ENCODE data around the gene GATB. TPM values are rescaled to one million over a fixed set of nuclear protein-coding genes. Genes with fewer than 3 reads are reported as not detected.

GATB gene
- total RNA-seq, 1 donor from 2014 or later = 11.1 TPM

- no peak for TF ChIP-seq CTCF (IDR thresholded peaks at IDR 0.05; ENCODE audit: insufficient read depth, low read length, severe bottlenecking)
- no peak for FAIRE-seq
These were observed 79.7 kb downstream of the GATB start for GRCh38 chr4:151681085-151681484.

GRCh38 chr4:151679231-151679630, 81.6 kb downstream of the GATB start:
- Histone ChIP-seq H3K27me3 (ENCODE audit: control insufficient read depth, insufficient read depth, low read length) (no peaks in the 10 kb centered on the region), H3K4me3 (ENCODE audit: low read depth, low read length) (no peak overlapping the region), H3K36me3 (ENCODE audit: control insufficient read depth, insufficient read depth, low read length) (peaks cover 5% of the 10 kb centered on the region)
- no peak for TF ChIP-seq CTCF (IDR thresholded peaks at IDR 0.05; ENCODE audit: insufficient read depth, low read length, severe bottlenecking)
- FAIRE-seq = no peak
- no peak for DNase-seq (ENCODE audit: low read depth)

More at GRCh38 chr4:151681085-151681484, 79.7 kb downstream of the GATB start:
- Histone ChIP-seq H3K27me3 (ENCODE audit: control insufficient read depth, insufficient read depth, low read length) (no peaks in the 10 kb centered on the region), H3K4me3 (ENCODE audit: low read depth, low read length) (no peak overlapping the region), H3K36me3 (ENCODE audit: control insufficient read depth, insufficient read depth, low read length) (peaks cover 5% of the 10 kb centered on the region)
- no peak for DNase-seq (ENCODE audit: low read depth)

GRCh38 chr4:151678048-151678872, 82.5 kb downstream of the GATB start:
- TF ChIP-seq CTCF (IDR thresholded peaks at IDR 0.05; ENCODE audit: insufficient read depth, low read length, severe bottlenecking) = no peak
- Histone ChIP-seq H3K27me3 (ENCODE audit: control insufficient read depth, insufficient read depth, low read length) (no peaks in the 10 kb centered on the region), H3K4me3 (ENCODE audit: low read depth, low read length) (no peak overlapping the region), H3K36me3 (ENCODE audit: control insufficient read depth, insufficient read depth, low read length) (peaks cover 5% of the 10 kb centered on the region)
- no peak for DNase-seq (ENCODE audit: low read depth)
- FAIRE-seq = no peak

- H3K36me3 ChIP-seq (ENCODE audit: control insufficient read depth, insufficient read depth, low read length) = peaks cover 1% of the 10 kb centered on the region
- no peak for FAIRE-seq
- no peak for DNase-seq (ENCODE audit: low read depth)
- TF ChIP-seq CTCF (IDR thresholded peaks at IDR 0.05; ENCODE audit: insufficient read depth, low read length, severe bottlenecking) = no peak
- H3K4me3 ChIP-seq (ENCODE audit: low read depth, low read length) = no peak overlapping the region
- H3K27me3 ChIP-seq (ENCODE audit: control insufficient read depth, insufficient read depth, low read length) = no peaks in the 10 kb centered on the region
These were observed 83.6 kb downstream of the GATB start for GRCh38 chr4:151677193-151677592.

GRCh38 chr4:151676301-151676700, 84.5 kb downstream of the GATB start:
- Histone ChIP-seq H3K4me3 (ENCODE audit: low read depth, low read length) (no peak overlapping the region), H3K36me3 (ENCODE audit: control insufficient read depth, insufficient read depth, low read length) (no peaks in the 10 kb centered on the region), H3K27me3 (ENCODE audit: control insufficient read depth, insufficient read depth, low read length) (no peaks in the 10 kb centered on the region)
- DNase-seq (ENCODE audit: low read depth) = peak; percentile 93
- peak; percentile 92 for FAIRE-seq
- TF ChIP-seq CTCF (IDR thresholded peaks at IDR 0.05; ENCODE audit: insufficient read depth, low read length, severe bottlenecking) = no peak
